H1 (cell line): Measurements from ENCODE around the gene CACNA1E.

ENCODE experiments used
- BACH1 ChIP-seq: IDR thresholded peaks from 2 replicates; pipeline ENCODE4 v1.6.1; 2012; ENCODE audit warnings: low read length, improper control_type of control experiment
- BRCA1 ChIP-seq: IDR thresholded peaks from 2 replicates; pipeline ENCODE4 v1.6.1; 2012; ENCODE audit warnings: low read depth, low read length, improper control_type of control experiment
- CBX5 ChIP-seq: fragments of 300-800, 300-1000 bp; sonication (generic); IDR thresholded peaks from 2 replicates; pipeline ENCODE4 v1.7.1; 2016; ENCODE audit warnings: antibody characterized with exemption, low read length, low read depth
- CTCF ChIP-seq, 3 experiments: IDR thresholded peaks; 1 replicate in 2 of 3; 2 replicates in 1 of 3; pipeline versions ENCODE4 v1.5.1 to v1.6.1; 2011; ENCODE audit warnings: low read length in 3 of 3, mild to moderate bottlenecking in 3 of 3, inconsistent platforms in 2 of 3, low read depth in 1 of 3, moderate library complexity in 1 of 3; ENCODE audit not compliant: insufficient read depth in 1 of 3; ENCODE audit errors: control extremely low read depth in 1 of 3
- KDM5A ChIP-seq: fragments of 200-600 bp; IDR thresholded peaks from 2 replicates; pipeline ENCODE4 v1.7.1; 2012; ENCODE audit warnings: mild to moderate bottlenecking, low read length, inconsistent platforms, mixed read lengths
- MAX ChIP-seq: IDR thresholded peaks from 2 replicates; pipeline ENCODE4 v1.6.1; 2012; ENCODE audit warnings: inconsistent platforms
- RXRA ChIP-seq: IDR thresholded peaks from 2 replicates; pipeline ENCODE4 v1.6.1; 2011; ENCODE audit warnings: low read depth, mild to moderate bottlenecking, low read length, moderate library complexity; ENCODE audit not compliant: insufficient read depth
- USF2 ChIP-seq: IDR thresholded peaks from 2 replicates; pipeline ENCODE4 v1.6.1; 2011; ENCODE audit warnings: low read length, improper control_type of control experiment

GRCh38 chr1:181469829-181470228 lies 13.5 kb upstream of the CACNA1E start:
- TF ChIP-seq CTCF (IDR thresholded peaks at IDR 0.05; ENCODE audit: control extremely low read depth in 1 of 3, insufficient read depth in 1 of 3, low read depth in 1 of 3, low read length in 3 of 3) (no peak), KDM5A (no peak), BRCA1 (no peak), USF2 (no peak), MAX (no peak), BACH1 (no peak), CBX5 (no peak), RXRA (no peak)
